ENCODE measurements around the gene CAPN14.

DNA sequence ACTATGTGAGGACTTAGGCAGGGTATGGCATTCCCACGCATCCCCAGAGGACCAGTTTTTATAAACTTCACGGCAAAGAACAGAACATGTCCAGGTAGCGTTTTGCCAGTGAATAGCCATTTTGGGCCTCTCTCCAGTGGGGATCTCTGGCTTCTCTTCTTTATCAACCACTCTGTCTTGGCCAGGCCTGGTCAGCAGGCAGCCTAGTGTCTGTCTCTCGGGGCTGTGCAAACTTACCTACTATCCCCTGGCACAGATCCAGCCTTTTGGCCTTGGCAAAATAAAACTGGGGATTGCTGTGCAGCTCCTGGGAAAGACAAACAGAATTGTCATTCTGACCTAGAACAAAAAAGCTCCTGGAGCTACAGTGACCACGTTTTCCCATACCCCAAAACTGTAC lies 14.5 kb downstream of the CAPN14 start:
- TF ChIP-seq POLR2A (IDR thresholded peaks at IDR 0.05; ENCODE audit: low read depth, low read length): no peak
- TF ChIP-seq POLR2AphosphoS5 (IDR thresholded peaks at IDR 0.05; ENCODE audit: low read depth, low read length): no peak
- TF ChIP-seq TAF1 (IDR thresholded peaks at IDR 0.05; ENCODE audit: low read depth, low read length): no peak
- no peak for TF ChIP-seq PAX5 (IDR thresholded peaks at IDR 0.05; ENCODE audit: insufficient read depth, low read length, severe bottlenecking)
- no peak for TF ChIP-seq SPI1 (IDR thresholded peaks at IDR 0.05; ENCODE audit: low read depth, low read length)

Data from GM12891 (cell line).